Measurements from ENCODE around the gene ANGPTL4.

Gene ANGPTL4

DNA sequence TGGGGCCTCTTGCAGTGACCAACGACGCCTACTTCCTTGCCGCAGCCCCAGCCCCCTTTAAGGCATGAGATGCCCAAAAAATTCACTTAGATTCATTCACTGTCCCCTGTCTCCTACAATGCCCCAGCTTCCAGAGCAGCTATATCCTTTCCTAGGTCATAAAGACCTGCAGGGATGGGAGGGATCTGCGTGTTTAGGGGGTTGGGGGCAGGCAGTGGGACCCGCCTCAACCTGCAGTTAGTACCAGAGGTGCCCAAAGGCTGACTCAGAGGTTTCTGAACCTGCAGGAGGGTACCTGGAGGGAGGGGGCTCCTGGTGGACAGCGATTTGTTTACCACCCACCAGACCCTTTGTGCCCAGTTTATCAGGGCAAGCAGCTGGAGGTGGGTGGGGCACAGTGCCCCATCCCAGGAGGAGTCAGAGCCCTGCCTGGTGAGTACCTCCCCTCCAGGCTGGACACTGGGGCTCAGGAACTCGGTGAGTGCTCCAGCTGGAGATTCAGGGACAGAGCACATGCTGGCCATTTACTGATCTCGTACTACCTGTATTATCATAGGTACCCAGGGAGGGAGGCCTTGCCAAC, 32.6 kb upstream of the ANGPTL4 start:
- H3K27me3 ChIP-seq (replicated peaks; ENCODE audit: insufficient read depth, low read length): peaks cover 62% of the 10 kb centered on the region
- H4K20me1 ChIP-seq (ENCODE audit: insufficient read depth, low read length): no peaks in the 10 kb centered on the region; the same call in 1 of the 2 replicates

DNA sequence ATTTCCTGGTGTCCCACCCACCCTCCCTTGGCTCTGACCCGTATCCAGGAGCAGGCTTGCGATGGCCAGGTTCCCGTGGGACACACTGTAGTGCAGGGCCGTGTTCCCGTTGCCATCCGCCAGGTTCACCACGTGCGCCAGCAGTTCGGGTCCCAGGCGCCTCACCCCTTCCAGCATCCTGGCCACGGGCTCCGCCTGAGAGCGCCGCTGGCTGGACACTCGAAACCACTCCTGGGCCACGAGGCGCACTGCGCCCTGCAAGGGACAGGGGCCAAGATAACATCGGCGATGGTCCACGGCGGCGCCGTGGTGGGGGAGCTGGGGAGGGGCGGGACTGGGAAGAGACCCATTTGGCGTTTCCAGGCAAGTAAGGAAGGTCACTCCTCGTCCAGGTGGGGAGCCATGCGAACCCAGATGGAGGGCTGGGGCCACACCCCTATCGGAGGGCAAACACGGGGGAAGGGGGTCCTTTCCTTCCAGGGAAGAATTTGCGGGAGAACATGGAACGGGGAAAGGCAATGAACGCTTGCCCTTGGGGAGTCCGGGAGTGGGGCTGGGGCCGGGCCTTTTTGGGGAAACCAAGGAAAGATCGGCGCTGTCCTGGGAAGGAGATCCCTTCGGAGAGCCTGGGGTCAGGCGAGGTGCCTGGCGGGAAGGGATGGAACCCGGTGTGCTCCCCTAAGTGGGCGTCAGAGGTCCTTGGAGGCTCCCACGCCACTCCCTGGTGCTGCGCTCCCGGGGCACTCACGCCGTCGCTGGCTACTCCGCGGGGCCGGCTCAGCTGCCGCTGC, 30.8 kb upstream of the ANGPTL4 start:
- no peak overlapping the region for H3K9ac ChIP-seq (ENCODE audit: low read length)
- H4K20me1 ChIP-seq (ENCODE audit: insufficient read depth, low read length): no peaks in the 10 kb centered on the region; the same call in 1 of the 2 replicates
- no peak overlapping the region for H2AFZ ChIP-seq (ENCODE audit: low read length)
- H3K27ac ChIP-seq (ENCODE audit: low read length): no peak overlapping the region
- no peaks in the 10 kb centered on the region for H3K9me3 ChIP-seq (replicated peaks; ENCODE audit: insufficient read depth, low read length)
- no peak for DNase-seq
- H3K27me3 ChIP-seq (replicated peaks; ENCODE audit: insufficient read depth, low read length): peaks cover 70% of the 10 kb centered on the region
- H3K4me2 ChIP-seq (ENCODE audit: low read depth, low read length): no peak overlapping the region
- H3F3A ChIP-seq (ENCODE audit: insufficient read depth, low read length): no peaks in the 10 kb centered on the region; the same call in 1 of the 2 replicates
- no peak for TF ChIP-seq EZH2 (optimal IDR thresholded peaks at IDR 0.05; ENCODE audit: low read depth, low read length)
- TF ChIP-seq EZH2phosphoT487 (IDR thresholded peaks at IDR 0.05; ENCODE audit: low read length): no peak
- no peak for TF ChIP-seq CTCF (IDR thresholded peaks at IDR 0.05; ENCODE audit: low read length)
- no peak overlapping the region for H3K4me3 ChIP-seq (ENCODE audit: low read length)
- no peaks in the 10 kb centered on the region for H3K9me2 ChIP-seq (replicated peaks; ENCODE audit: insufficient read depth, low read length)
- H3K36me3 ChIP-seq (replicated peaks; ENCODE audit: insufficient read depth, low read length): no peaks in the 10 kb centered on the region
- no peaks in the 10 kb centered on the region for H3K4me1 ChIP-seq (ENCODE audit: low read length)
- no peaks in the 10 kb centered on the region for H3K79me2 ChIP-seq (ENCODE audit: low read length)

More for the DNA sequence above, 32.6 kb upstream of the ANGPTL4 start:
- Histone ChIP-seq H3K4me3 (ENCODE audit: low read length) (no peak overlapping the region), H2AFZ (ENCODE audit: low read length) (no peak overlapping the region), H3K4me2 (ENCODE audit: low read depth, low read length) (no peak overlapping the region), H3K9me2 (replicated peaks; ENCODE audit: insufficient read depth, low read length) (no peaks in the 10 kb centered on the region), H3K36me3 (replicated peaks; ENCODE audit: insufficient read depth, low read length) (no peaks in the 10 kb centered on the region), H3K9me3 (replicated peaks; ENCODE audit: insufficient read depth, low read length) (no peaks in the 10 kb centered on the region), H3K79me2 (ENCODE audit: low read length) (no peaks in the 10 kb centered on the region), H3K9ac (ENCODE audit: low read length) (no peak overlapping the region), H3F3A (ENCODE audit: insufficient read depth, low read length) (no peaks in the 10 kb centered on the region; the same call in 1 of the 2 replicates), H3K4me1 (ENCODE audit: low read length) (no peaks in the 10 kb centered on the region), H3K27ac (ENCODE audit: low read length) (no peak overlapping the region)
- no peak for DNase-seq
- TF ChIP-seq CTCF (IDR thresholded peaks at IDR 0.05; ENCODE audit: low read length) (no peak), EZH2phosphoT487 (IDR thresholded peaks at IDR 0.05; ENCODE audit: low read length) (no peak), EZH2 (optimal IDR thresholded peaks at IDR 0.05; ENCODE audit: low read depth, low read length) (no peak)

- H3K9ac ChIP-seq (ENCODE audit: low read length): no peak overlapping the region
- peaks cover 71% of the 10 kb centered on the region for H3K27me3 ChIP-seq (replicated peaks; ENCODE audit: insufficient read depth, low read length)
- no peaks in the 10 kb centered on the region for H3K79me2 ChIP-seq (ENCODE audit: low read length)
- H3K9me2 ChIP-seq (replicated peaks; ENCODE audit: insufficient read depth, low read length): no peaks in the 10 kb centered on the region
- no peak overlapping the region for H3K27ac ChIP-seq (ENCODE audit: low read length)
- no peaks in the 10 kb centered on the region; the same call in 1 of the 2 replicates for H3F3A ChIP-seq (ENCODE audit: insufficient read depth, low read length)
- no peak for DNase-seq
- H3K4me3 ChIP-seq (ENCODE audit: low read length): no peak overlapping the region
- TF ChIP-seq EZH2phosphoT487 (IDR thresholded peaks at IDR 0.05; ENCODE audit: low read length): no peak
- TF ChIP-seq EZH2 (optimal IDR thresholded peaks at IDR 0.05; ENCODE audit: low read depth, low read length): no peak
- TF ChIP-seq CTCF (IDR thresholded peaks at IDR 0.05; ENCODE audit: low read length): no peak
- no peaks in the 10 kb centered on the region for H3K9me3 ChIP-seq (replicated peaks; ENCODE audit: insufficient read depth, low read length)
- no peaks in the 10 kb centered on the region for H3K4me1 ChIP-seq (ENCODE audit: low read length)
- H3K36me3 ChIP-seq (replicated peaks; ENCODE audit: insufficient read depth, low read length): no peaks in the 10 kb centered on the region
- H3K4me2 ChIP-seq (ENCODE audit: low read depth, low read length): peak overlapping the region; percentile 52; the same call in 1 of the 2 replicates
- H4K20me1 ChIP-seq (ENCODE audit: insufficient read depth, low read length): no peaks in the 10 kb centered on the region; the same call in 1 of the 2 replicates
- H2AFZ ChIP-seq (ENCODE audit: low read length): no peak overlapping the region
Observed at GRCh38 chr19:8333767-8334457, 30.0 kb upstream of the ANGPTL4 start.
